ENCODE measurements around the gene CFAP90. TPM values are rescaled to one million over a fixed set of nuclear protein-coding genes. Genes with fewer than 3 reads are reported as not detected.

CFAP90 gene
- total RNA-seq, 8 experiments from 2014 or later: 0.45 to 39.3 (median 1.2) TPM; not detected in 2

DNA sequence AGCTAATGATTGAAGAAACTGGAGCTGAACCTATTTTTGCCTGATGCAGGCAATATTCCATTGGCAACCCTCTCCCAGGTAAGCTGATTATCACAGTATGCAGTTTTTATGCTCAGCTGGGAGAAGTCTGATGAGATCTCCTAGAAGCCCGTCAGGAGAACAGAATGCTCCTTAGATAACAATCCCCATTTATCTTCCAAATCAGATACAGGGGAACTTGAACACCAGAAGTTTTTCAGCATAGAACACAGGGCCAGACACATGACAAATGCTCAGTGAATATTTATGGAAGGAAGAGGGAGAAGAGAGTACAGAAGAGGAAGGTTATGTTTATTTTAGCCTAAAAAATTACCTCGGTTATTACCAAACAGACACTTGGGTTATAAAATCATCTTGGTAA, 37.9 kb downstream of the CFAP90 start:
- no peak overlapping the region for H3K27ac ChIP-seq
- peaks cover 2 to 5% of the 10 kb centered on the region in 2 donors for H3K4me1 ChIP-seq (replicated peaks in 1 of 2)
- 7 to 100% (median 86%) methylated on average over 1 to 2 of the region's 2 CpGs; no CpG with 5 or more reads in 3 of the 10 experiments for WGBS, 10 experiments
- ATAC-seq (replicated peaks in 6 of 8): no peak
- in situ Hi-C loops (cut with MboI; ENCODE audit: low pct_unique_long_range_greater_than_20kb in 2 of 9, low sequenced_read_pairs in 9 of 9, unreplicated experiment in 9 of 9): no loop called here
- H3K4me3 ChIP-seq: no peak overlapping the region

- peaks cover 2 to 5% of the 10 kb centered on the region in 2 donors for H3K4me1 ChIP-seq (replicated peaks in 1 of 2)
- H3K4me3 ChIP-seq: no peak overlapping the region
- 0 to 95% (median 80%) methylated on average over 1 to 5 of the region's 5 CpGs for whole genome bisulfite sequencing, 10 experiments
- ATAC-seq (replicated peaks in 6 of 8): no peak
- no peak overlapping the region for H3K27ac ChIP-seq
- in situ Hi-C loops (cut with MboI; ENCODE audit: low pct_unique_long_range_greater_than_20kb in 2 of 9, low sequenced_read_pairs in 9 of 9, unreplicated experiment in 9 of 9): no loop called here
These were observed 39.2 kb downstream of the CFAP90 start for GRCh38 chr5:7811715-7812114.

- no peak overlapping the region for H3K27ac ChIP-seq
- peak in 2 of 8 experiments; percentile 25 to 29 for ATAC-seq (replicated peaks in 6 of 8)
- no peaks in the 10 kb centered on the region for H3K4me1 ChIP-seq (replicated peaks in 1 of 2)
- in situ Hi-C loops (cut with MboI; ENCODE audit: low pct_unique_long_range_greater_than_20kb in 2 of 9, low sequenced_read_pairs in 9 of 9, unreplicated experiment in 9 of 9): no loop called here
- no peak overlapping the region for H3K4me3 ChIP-seq
- WGBS, 10 experiments: 0 to 90% (median 53%) methylated on average over 1 to 4 of the region's 4 CpGs; no CpG with 5 or more reads in 3 of the 10 experiments
These were observed 41.9 kb downstream of the CFAP90 start for GRCh38 chr5:7808998-7809397.

DNA sequence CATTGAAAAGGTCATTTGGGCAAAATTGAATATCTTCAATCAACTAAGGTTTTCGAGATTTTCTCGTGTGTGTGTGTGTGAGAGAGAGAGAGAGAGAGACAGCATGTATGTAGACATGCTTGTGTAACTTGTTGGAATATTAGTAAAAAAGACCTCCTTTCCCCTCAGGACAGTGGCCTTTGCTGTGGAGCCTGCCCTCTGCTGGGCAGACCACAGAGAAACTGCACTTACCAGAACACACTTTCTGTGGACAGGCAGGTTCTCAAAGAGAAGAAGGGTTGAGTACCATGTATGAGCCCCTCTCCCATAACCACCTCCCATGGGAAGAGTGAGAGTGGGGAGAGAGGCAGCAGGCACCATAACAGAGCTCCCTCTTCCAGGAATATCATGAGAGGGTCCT, 45.6 kb downstream of the CFAP90 start:
- H3K4me3 ChIP-seq: no peak overlapping the region
- in situ Hi-C loops (cut with MboI; ENCODE audit: low pct_unique_long_range_greater_than_20kb in 2 of 9, low sequenced_read_pairs in 9 of 9, unreplicated experiment in 9 of 9): no loop called here
- 20 to 100% (median 85%) methylated on average over 1 to 2 of the region's 2 CpGs; no CpG with 5 or more reads in 3 of the 10 experiments for WGBS, 10 experiments
- H3K27ac ChIP-seq: no peak overlapping the region
- peak in 1 of 8 experiments; percentile 33 for ATAC-seq (replicated peaks in 6 of 8)
- peaks cover 0 to 4% of the 10 kb centered on the region in 2 donors for H3K4me1 ChIP-seq (replicated peaks in 1 of 2)

DNA sequence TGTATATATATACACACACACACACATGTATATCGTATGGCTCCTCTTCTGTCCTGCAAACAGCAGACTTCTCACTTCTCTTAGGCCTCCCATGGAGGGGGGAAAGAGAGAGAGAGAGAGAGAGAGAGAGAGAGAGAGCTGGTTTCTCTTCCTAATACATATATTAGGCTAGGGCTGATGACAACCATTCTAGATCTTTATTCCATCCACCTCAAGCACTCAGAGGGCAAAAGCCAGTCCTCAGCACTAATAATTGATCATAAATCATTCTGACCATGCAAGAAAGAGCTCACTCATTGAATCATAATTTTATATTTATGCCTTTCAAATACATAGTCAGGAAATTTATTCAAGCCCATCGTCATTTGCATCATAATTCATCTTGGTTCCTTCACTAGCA, 47.0 kb downstream of the CFAP90 start:
- Histone ChIP-seq H3K4me1 (replicated peaks in 1 of 2) (peaks cover 0 to 4% of the 10 kb centered on the region in 2 donors), H3K4me3 (no peak overlapping the region), H3K27ac (no peak overlapping the region)
- in situ Hi-C loops (cut with MboI; ENCODE audit: low pct_unique_long_range_greater_than_20kb in 2 of 9, low sequenced_read_pairs in 9 of 9, unreplicated experiment in 9 of 9): no loop called here
- 0 to 87% (median 20%) methylated on average over 1 to 2 of the region's 2 CpGs; no CpG with 5 or more reads in 3 of the 10 experiments for WGBS, 10 experiments
- ATAC-seq (replicated peaks in 6 of 8): peak in 5 of 8 experiments; percentile 49 to 91 (median 70)

DNA sequence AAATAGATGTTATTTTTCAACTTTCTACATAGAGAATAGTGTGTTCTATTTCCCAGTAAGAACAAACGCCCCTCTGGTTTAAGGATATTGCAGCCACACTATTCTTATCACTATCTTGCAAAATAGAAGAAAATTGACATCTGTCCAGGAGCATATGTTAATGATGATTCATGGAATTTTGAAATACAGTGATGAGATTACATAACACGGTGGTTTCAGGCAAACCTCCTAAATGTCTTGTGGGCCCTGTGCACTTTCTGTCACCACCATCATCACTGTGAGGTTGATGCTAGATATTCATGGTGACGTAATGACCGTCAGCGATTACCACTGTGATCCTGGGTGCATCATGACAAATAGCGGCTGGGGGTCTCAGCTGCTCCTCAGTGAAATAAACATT, 48.1 kb downstream of the CFAP90 start:
- ATAC-seq (replicated peaks in 6 of 8): peak in 1 of 8 experiments; percentile 62
- 0 to 100% (median 89%) methylated on average over 1 to 6 of the region's 6 CpGs; no CpG with 5 or more reads in 2 of the 10 experiments for WGBS, 10 experiments

GRCh38 chr5:7801891-7802614, 48.9 kb downstream of the CFAP90 start:
- in situ Hi-C loops (cut with MboI; ENCODE audit: low pct_unique_long_range_greater_than_20kb in 2 of 9, low sequenced_read_pairs in 9 of 9, unreplicated experiment in 9 of 9): no loop called here

More for the DNA sequence above, 48.1 kb downstream of the CFAP90 start:
- Histone ChIP-seq H3K4me1 (replicated peaks in 1 of 2) (peaks cover 0 to 4% of the 10 kb centered on the region in 2 donors), H3K27ac (no peak overlapping the region), H3K4me3 (no peak overlapping the region)
- in situ Hi-C loops (cut with MboI; ENCODE audit: low pct_unique_long_range_greater_than_20kb in 2 of 9, low sequenced_read_pairs in 9 of 9, unreplicated experiment in 9 of 9): no loop called here

GRCh38 chr5:7795306-7795705, 55.6 kb downstream of the CFAP90 start:
- 40 to 50% methylated on average over 1 to 2 of the region's 3 CpGs; no CpG with 5 or more reads in 8 of the 10 experiments for WGBS, 10 experiments
- ATAC-seq (replicated peaks in 6 of 8): peak in 3 of 8 experiments; percentile 43 to 77 (median 53)
- peaks cover 20 to 28% of the 10 kb centered on the region in 2 donors for H3K4me1 ChIP-seq (replicated peaks in 1 of 2)
- no peak overlapping the region for H3K27ac ChIP-seq
- H3K4me3 ChIP-seq: no peak overlapping the region
- in situ Hi-C loops (cut with MboI; ENCODE audit: low pct_unique_long_range_greater_than_20kb in 2 of 9, low sequenced_read_pairs in 9 of 9, unreplicated experiment in 9 of 9): no loop called here

More at GRCh38 chr5:7801891-7802614, 48.9 kb downstream of the CFAP90 start:
- H3K4me3 ChIP-seq: no peak overlapping the region
- WGBS, 10 experiments: 10 to 100% (median 82%) methylated on average over 1 to 12 of the region's 14 CpGs
- no peak overlapping the region for H3K27ac ChIP-seq
- peaks cover 0 to 4% of the 10 kb centered on the region in 2 donors for H3K4me1 ChIP-seq (replicated peaks in 1 of 2)
- ATAC-seq (replicated peaks in 6 of 8): peak in 3 of 8 experiments; percentile 34 to 70 (median 36)

GRCh38 chr5:7794823-7795222, 56.1 kb downstream of the CFAP90 start:
- H3K4me1 ChIP-seq (replicated peaks in 1 of 2): peaks cover 20 to 29% of the 10 kb centered on the region in 2 donors
- ATAC-seq (replicated peaks in 6 of 8): peak in 3 of 8 experiments; percentile 4 to 15 (median 8)
- in situ Hi-C loops (cut with MboI; ENCODE audit: low pct_unique_long_range_greater_than_20kb in 2 of 9, low sequenced_read_pairs in 9 of 9, unreplicated experiment in 9 of 9): no loop called here
- WGBS, 10 experiments: 40 to 83% (median 61%) methylated on average over 1 of the region's 1 CpG; no CpG with 5 or more reads in 6 of the 10 experiments
- no peak overlapping the region for H3K27ac ChIP-seq
- no peak overlapping the region for H3K4me3 ChIP-seq

DNA sequence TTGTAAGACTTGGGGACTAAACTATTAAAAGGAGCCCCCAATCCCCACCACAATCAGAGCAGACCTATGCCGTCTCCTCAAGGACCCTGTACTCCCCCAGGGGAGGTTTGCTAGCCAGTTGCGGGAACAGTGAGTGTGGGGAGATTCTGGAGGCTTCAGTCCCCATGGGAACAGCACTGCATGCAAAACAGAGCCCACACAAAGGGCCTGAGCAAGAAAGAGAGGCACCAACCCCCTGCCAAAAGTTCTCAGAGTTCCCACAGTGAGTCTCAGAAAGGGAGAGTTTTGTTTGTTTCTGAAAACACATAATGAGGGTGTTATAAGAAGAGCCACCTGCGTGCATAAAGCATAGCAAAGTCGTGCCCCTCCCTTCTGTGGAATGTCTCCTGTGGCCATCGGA, 56.6 kb downstream of the CFAP90 start:
- no peak overlapping the region for H3K4me3 ChIP-seq
- peak in 7 of 8 experiments; percentile 17 to 75 (median 60) for ATAC-seq (replicated peaks in 6 of 8)
- WGBS, 10 experiments: 0 to 83% (median 36%) methylated on average over 1 to 3 of the region's 5 CpGs; no CpG with 5 or more reads in 3 of the 10 experiments
- no peak overlapping the region for H3K27ac ChIP-seq
- in situ Hi-C loops (cut with MboI; ENCODE audit: low pct_unique_long_range_greater_than_20kb in 2 of 9, low sequenced_read_pairs in 9 of 9, unreplicated experiment in 9 of 9): no loop called here
- H3K4me1 ChIP-seq (replicated peaks in 1 of 2): peaks cover 20 to 29% of the 10 kb centered on the region in 2 donors

- WGBS, 10 experiments: 0 to 97% (median 80%) methylated on average over 1 to 5 of the region's 5 CpGs; no CpG with 5 or more reads in 5 of the 10 experiments
- peaks cover 20 to 29% of the 10 kb centered on the region in 2 donors for H3K4me1 ChIP-seq (replicated peaks in 1 of 2)
- H3K4me3 ChIP-seq: no peak overlapping the region
- no peak overlapping the region for H3K27ac ChIP-seq
- in situ Hi-C loops (cut with MboI; ENCODE audit: low pct_unique_long_range_greater_than_20kb in 2 of 9, low sequenced_read_pairs in 9 of 9, unreplicated experiment in 9 of 9): no loop called here
- ATAC-seq (replicated peaks in 6 of 8): peak in 5 of 8 experiments; percentile 20 to 57 (median 41)
These were observed 57.0 kb downstream of the CFAP90 start for GRCh38 chr5:7793895-7794294.

DNA sequence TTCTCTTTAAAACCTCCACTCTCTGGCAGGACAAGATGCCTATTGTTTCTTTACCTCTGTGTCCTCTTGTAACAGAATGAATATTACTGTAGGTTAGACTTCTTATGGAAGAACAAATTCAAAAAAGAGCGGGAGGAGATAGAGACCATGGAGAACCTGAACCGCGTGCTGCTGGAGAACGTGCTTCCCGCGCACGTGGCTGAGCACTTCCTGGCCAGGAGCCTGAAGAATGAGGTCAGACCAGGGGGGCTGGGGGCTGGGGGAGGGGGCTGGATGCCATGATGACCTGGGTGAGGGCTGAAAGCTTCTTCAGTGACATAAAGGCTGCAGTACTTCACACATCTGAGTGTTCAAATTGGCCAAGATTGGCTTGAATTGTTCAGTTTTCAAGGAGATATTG, 61.4 kb downstream of the CFAP90 start:
- Histone ChIP-seq H3K4me1 (replicated peaks in 1 of 2) (peaks cover 7 to 19% of the 10 kb centered on the region in 2 donors), H3K27ac (no peak overlapping the region), H3K4me3 (no peak overlapping the region)
- 95 to 98% methylated on average over 7 of the region's 7 CpGs; no CpG with 5 or more reads in 8 of the 10 experiments for WGBS, 10 experiments
- in situ Hi-C loops (cut with MboI; ENCODE audit: low pct_unique_long_range_greater_than_20kb in 2 of 9, low sequenced_read_pairs in 9 of 9, unreplicated experiment in 9 of 9): no loop called here
- no peak for ATAC-seq (replicated peaks in 6 of 8)

GRCh38 chr5:7787770-7788169, 63.2 kb downstream of the CFAP90 start:
- WGBS, 10 experiments: 53 to 95% (median 92%) methylated on average over 2 to 3 of the region's 3 CpGs; no CpG with 5 or more reads in 2 of the 10 experiments
- no peak overlapping the region for H3K4me3 ChIP-seq
- in situ Hi-C loops (cut with MboI; ENCODE audit: low pct_unique_long_range_greater_than_20kb in 2 of 9, low sequenced_read_pairs in 9 of 9, unreplicated experiment in 9 of 9): no loop called here
- no peak for ATAC-seq (replicated peaks in 6 of 8)
- peaks cover 0 to 8% of the 10 kb centered on the region in 2 donors for H3K4me1 ChIP-seq (replicated peaks in 1 of 2)
- H3K27ac ChIP-seq: no peak overlapping the region
